ENCODE data around the gene TCAIM. TPM values are rescaled to one million over a fixed set of nuclear protein-coding genes. Genes with fewer than 3 reads are reported as not detected.
A peak's percentile ranks its signal among the peaks of the same experiment; 100 is the strongest.

The TCAIM gene
- total RNA-seq, 1 experiment from 2014 or later, result 20.2 TPM

- H2AFZ ChIP-seq (ENCODE audit: low read length), result no peak overlapping the region
These were observed 80.0 kb downstream of the TCAIM start for GRCh38 chr3:44418549-44418948.

GRCh38 chr3:44419116-44419922 is 80.8 kb downstream of the TCAIM start:
- Histone ChIP-seq H3K27ac (ENCODE audit: low read length) (no peak overlapping the region), H3K9me2 (replicated peaks; ENCODE audit: low read length) (no peaks in the 10 kb centered on the region), H3F3A (ENCODE audit: low read length, unreplicated experiment) (no peaks in the 10 kb centered on the region), H3K4me3 (ENCODE audit: low read length) (no peak overlapping the region), H3K4me2 (ENCODE audit: low read length) (no peak overlapping the region), H3K36me3 (ENCODE audit: low read depth, low read length) (no peaks in the 10 kb centered on the region), H3K9ac (ENCODE audit: low read length) (no peak overlapping the region), H4K20me1 (ENCODE audit: low read length) (no peaks in the 10 kb centered on the region), H2AFZ (ENCODE audit: low read length) (no peak overlapping the region), H3K79me2 (ENCODE audit: low read length) (no peaks in the 10 kb centered on the region), H3K27me3 (ENCODE audit: low read length) (no peaks in the 10 kb centered on the region), H3K4me1 (ENCODE audit: insufficient read depth, low read length) (no peaks in the 10 kb centered on the region), H3K9me3 (ENCODE audit: low read length) (no peaks in the 10 kb centered on the region)
- no TSS peak for BruUV-seq (replicated peaks)
- ATAC-seq, result no peak
- POLR2A ChIA-PET (ENCODE audit: unreplicated experiment), result interaction anchor here (0.5 kb wide), 1 partner anchor 1816 kb away, joined by 4 read pairs; no protein-coding TSS in a partner anchor
- intact Hi-C loops (cut with micrococcal nuclease), result no loop called here
- CTCF ChIA-PET, result no interaction called here
- no peak for DNase-seq
- TF ChIP-seq EZH2phosphoT487 (IDR thresholded peaks at IDR 0.05; ENCODE audit: borderline replicate concordance, low read length) (no peak), EZH2 (IDR thresholded peaks at IDR 0.05; ENCODE audit: low read length, unreplicated experiment) (no peak), CTCF (conservative IDR thresholded peaks at IDR 0.05; ENCODE audit: low read depth, low read length) (no peak)

More at GRCh38 chr3:44418549-44418948, 80.0 kb downstream of the TCAIM start:
- ChIA-PET POLR2A (ENCODE audit: unreplicated experiment) (no interaction called here), CTCF (no interaction called here)
- H3K27ac ChIP-seq (ENCODE audit: low read length), result no peak overlapping the region
- peak; percentile 10 for DNase-seq
- no peaks in the 10 kb centered on the region for H3K36me3 ChIP-seq (ENCODE audit: low read depth, low read length)
- H3K4me1 ChIP-seq (ENCODE audit: insufficient read depth, low read length), result no peaks in the 10 kb centered on the region
- no peaks in the 10 kb centered on the region for H4K20me1 ChIP-seq (ENCODE audit: low read length)
- no TSS peak for BruUV-seq (replicated peaks)
- no peak overlapping the region for H3K4me2 ChIP-seq (ENCODE audit: low read length)
- H3K27me3 ChIP-seq (ENCODE audit: low read length), result no peaks in the 10 kb centered on the region
- no peaks in the 10 kb centered on the region for H3K9me3 ChIP-seq (ENCODE audit: low read length)
- H3F3A ChIP-seq (ENCODE audit: low read length, unreplicated experiment), result no peaks in the 10 kb centered on the region
- intact Hi-C loops (cut with micrococcal nuclease), result no loop called here
- H3K79me2 ChIP-seq (ENCODE audit: low read length), result no peaks in the 10 kb centered on the region
- H3K9me2 ChIP-seq (replicated peaks; ENCODE audit: low read length), result no peaks in the 10 kb centered on the region
- TF ChIP-seq EZH2phosphoT487 (IDR thresholded peaks at IDR 0.05; ENCODE audit: borderline replicate concordance, low read length) (no peak), CTCF (conservative IDR thresholded peaks at IDR 0.05; ENCODE audit: low read depth, low read length) (peak; percentile 50)
- no peak for ATAC-seq
- H3K4me3 ChIP-seq (ENCODE audit: low read length), result no peak overlapping the region
- no peak overlapping the region for H3K9ac ChIP-seq (ENCODE audit: low read length)

Data from PC-3 (cell line).